Peyer's patch (tissue), 4 donors: ENCODE data around the gene SSH2. TPM values are rescaled to one million over a fixed set of nuclear protein-coding genes. Genes with fewer than 3 reads are reported as not detected.
"Not testable (repeated sequence)": the region's sequence is repeated elsewhere in the genome, so short reads cannot be mapped to it uniquely, and the experiment has no call there.

ENCODE experiments used
- DNase-seq, 3 donors: peaks; one replicate each; pipeline ENCODE4 v3.0.0-alpha.2; 2017 to 2019
- H3K27ac ChIP-seq, 4 donors: fragments of 200-600 bp; sonication (generic); one replicate each; pipeline ENCODE4 v1.5.1; 2016 to 2019
- H3K27me3 ChIP-seq, 2 donors: fragments of 200-600 bp; sonication (generic); one replicate each; pipeline ENCODE4 v1.5.1; 2019
- H3K36me3 ChIP-seq, 3 donors: fragments of 200-600 bp; sonication (generic); one replicate each; pipeline ENCODE4 v1.5.1; 2016 to 2019
- H3K4me1 ChIP-seq, 4 donors: fragments of 200-600 bp; sonication (generic); one replicate each; pipeline ENCODE4 v1.5.1; 2016 to 2019
- H3K4me3 ChIP-seq, 4 donors: fragments of 200-600 bp; sonication (generic); 1 replicate in 3 of 4; 2 replicates in 1 of 4; pipeline ENCODE4 v1.5.1; 2016 to 2019; ENCODE audit warnings: mild to moderate bottlenecking in 1 of 4
- H3K9me3 ChIP-seq, 4 donors: fragments of 200-600 bp; sonication (generic); one replicate each; pipeline ENCODE4 v1.5.1; 2016 to 2019; ENCODE audit warnings: mild to moderate bottlenecking in 1 of 4
- POLR2A ChIP-seq, 2 donors: fragments of 450-650 bp; IDR thresholded peaks; one replicate each; pipeline ENCODE4 v1.5.1; 2017; ENCODE audit warnings: antibody characterized with exemption in 2 of 2, mild to moderate bottlenecking in 2 of 2, moderate library complexity in 2 of 2
- total RNA-seq, 4 donors: library from RNA; depleted of rRNA; stranded (reverse); fragments of >200 nt; gene quantifications; one replicate each; pipeline ENCODE4 v1.1.0, GENCODE V29; 2016
- TF ChIP-seq, protein P1 (sequence below), 6 experiments: fragments of 450-650 bp in 4 of 6; fragments of 200-600 bp in 2 of 6; sonication (generic) in 1 of 6; IDR thresholded peaks; one replicate each; pipeline ENCODE4 v1.5.1; 2017 to 2019; ENCODE audit warnings: antibody characterized with exemption in 6 of 6, mild to moderate bottlenecking in 3 of 6, moderate library complexity in 1 of 6

SSH2 gene
- total RNA-seq, 4 donors from 2014 or later = 45.4 to 139 (median 58.2) TPM

DNA sequence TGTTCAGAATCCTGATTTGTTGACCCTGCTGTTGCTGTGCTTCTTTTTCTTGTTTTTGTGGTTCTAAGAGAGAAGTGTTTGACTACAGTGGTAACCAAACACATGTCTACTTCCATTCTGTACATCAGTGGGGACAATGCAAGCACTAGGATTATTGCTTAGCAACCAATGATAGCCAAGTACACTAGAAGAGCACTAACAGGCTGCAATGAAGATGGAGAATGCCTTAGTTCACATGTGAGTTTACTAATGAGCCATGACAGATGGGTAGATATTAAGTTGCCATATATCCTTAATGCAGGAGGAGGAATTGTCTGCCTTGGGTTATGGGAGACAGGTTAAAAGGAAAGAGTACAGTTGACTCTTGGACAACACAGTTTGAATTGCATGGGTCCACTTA is 19.7 kb upstream of the SSH2 start:
- TF ChIP-seq, protein P1, sequence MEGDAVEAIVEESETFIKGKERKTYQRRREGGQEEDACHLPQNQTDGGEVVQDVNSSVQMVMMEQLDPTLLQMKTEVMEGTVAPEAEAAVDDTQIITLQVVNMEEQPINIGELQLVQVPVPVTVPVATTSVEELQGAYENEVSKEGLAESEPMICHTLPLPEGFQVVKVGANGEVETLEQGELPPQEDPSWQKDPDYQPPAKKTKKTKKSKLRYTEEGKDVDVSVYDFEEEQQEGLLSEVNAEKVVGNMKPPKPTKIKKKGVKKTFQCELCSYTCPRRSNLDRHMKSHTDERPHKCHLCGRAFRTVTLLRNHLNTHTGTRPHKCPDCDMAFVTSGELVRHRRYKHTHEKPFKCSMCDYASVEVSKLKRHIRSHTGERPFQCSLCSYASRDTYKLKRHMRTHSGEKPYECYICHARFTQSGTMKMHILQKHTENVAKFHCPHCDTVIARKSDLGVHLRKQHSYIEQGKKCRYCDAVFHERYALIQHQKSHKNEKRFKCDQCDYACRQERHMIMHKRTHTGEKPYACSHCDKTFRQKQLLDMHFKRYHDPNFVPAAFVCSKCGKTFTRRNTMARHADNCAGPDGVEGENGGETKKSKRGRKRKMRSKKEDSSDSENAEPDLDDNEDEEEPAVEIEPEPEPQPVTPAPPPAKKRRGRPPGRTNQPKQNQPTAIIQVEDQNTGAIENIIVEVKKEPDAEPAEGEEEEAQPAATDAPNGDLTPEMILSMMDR (IDR thresholded peaks at IDR 0.05) = no peak
- no peak for TF ChIP-seq POLR2A (IDR thresholded peaks at IDR 0.05)
- Histone ChIP-seq H3K9me3 (peaks cover 0 to 7% (median 1%) of the 10 kb centered on the region in 4 donors), H3K27ac (no peak overlapping the region), H3K36me3 (no peaks in the 10 kb centered on the region), H3K27me3 (no peaks in the 10 kb centered on the region), H3K4me1 (no peaks in the 10 kb centered on the region), H3K4me3 (no peak overlapping the region)
- no peak for DNase-seq

DNA sequence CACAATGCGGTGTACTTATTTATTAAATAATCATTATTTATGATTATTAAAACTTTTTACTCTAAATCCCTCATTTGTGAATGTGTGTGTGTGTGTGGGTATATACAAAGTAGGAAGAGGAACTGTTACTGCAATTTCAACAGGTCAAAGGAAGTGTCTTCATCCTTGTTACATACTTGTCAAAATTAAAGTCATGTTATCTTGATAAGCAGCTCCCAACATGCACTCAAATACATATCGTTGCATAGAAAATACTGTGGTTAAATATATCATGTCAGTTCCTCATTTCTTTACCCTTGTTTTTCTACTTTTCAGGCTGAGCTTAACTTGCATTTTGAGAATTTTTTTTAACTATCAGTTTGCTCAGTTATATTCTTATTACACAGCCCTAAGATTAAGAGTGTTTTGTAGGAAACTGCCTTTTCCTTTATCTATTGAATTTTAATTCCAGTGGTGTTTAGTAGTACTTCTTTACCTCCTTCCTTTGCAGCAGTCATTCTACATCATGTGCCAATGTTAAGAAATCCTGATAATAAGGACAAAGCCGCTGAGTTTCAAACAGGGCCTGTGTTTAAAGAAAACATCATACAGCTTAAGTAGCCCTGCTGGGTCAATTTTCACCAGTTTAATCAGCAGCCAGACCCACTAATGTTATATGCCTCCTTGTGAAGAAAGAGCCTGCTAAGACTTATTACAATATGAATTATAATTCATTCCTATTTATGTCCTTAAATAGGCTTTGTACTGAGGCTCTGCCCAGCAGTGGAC is 18.6 kb upstream of the SSH2 start:
- Histone ChIP-seq H3K27ac (no peak overlapping the region), H3K4me1 (no peaks in the 10 kb centered on the region), H3K36me3 (no peaks in the 10 kb centered on the region), H3K4me3 (no peak overlapping the region), H3K27me3 (no peaks in the 10 kb centered on the region), H3K9me3 (no peaks in the 10 kb centered on the region)
- TF ChIP-seq, protein P1 (IDR thresholded peaks at IDR 0.05) = no peak
- TF ChIP-seq POLR2A (IDR thresholded peaks at IDR 0.05) = no peak
- DNase-seq = no peak

DNA sequence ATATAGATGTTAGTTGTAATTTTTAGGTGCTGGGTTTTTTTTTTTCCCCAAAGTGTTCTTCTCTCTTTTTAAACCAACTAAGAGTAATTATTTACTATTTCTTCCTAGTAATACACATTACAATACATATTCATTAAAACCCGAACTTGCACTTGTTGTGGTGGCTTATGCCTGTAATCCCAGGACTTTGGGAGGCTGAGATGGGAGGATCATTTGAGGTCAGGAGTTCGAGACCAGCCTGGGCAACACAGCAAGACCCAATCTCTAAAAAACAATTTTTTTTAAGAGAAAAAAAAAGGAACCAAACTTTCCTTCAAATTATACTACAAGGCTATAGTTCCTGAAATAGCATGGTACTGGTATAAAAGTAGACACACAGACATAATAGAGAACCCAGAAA is 15.3 kb upstream of the SSH2 start:
- Histone ChIP-seq H3K36me3 (no peaks in the 10 kb centered on the region), H3K9me3 (no peaks in the 10 kb centered on the region), H3K27ac (no peak overlapping the region), H3K4me3 (no peak overlapping the region), H3K4me1 (no peaks in the 10 kb centered on the region), H3K27me3 (no peaks in the 10 kb centered on the region)
- no peak for DNase-seq
- TF ChIP-seq, protein P1 (IDR thresholded peaks at IDR 0.05) = no peak
- TF ChIP-seq POLR2A (IDR thresholded peaks at IDR 0.05) = no peak

DNA sequence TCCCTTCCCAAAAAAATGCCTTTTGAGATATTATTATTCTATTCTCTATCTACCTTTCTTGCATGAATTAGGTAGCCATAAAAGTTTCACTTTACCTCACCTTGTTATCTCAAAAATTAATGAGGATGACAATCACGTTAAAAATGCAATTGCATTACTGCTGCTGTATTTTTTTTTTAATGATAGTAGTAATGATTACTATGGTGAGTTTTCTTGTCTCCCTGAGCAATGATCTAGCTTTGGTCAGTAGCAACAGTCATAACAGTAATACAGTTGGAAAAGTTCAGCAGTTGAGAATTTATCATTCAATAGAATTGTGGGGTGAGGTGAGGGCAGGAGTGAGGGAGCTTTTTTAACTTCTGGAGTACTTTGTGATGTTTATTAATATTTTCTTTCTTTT is 11.3 kb upstream of the SSH2 start, which contains the start of gene EFCAB5:
Gene EFCAB5, plus strand, starts transcription at position 301 of the 400 bp plus-strand sequence. CDS start 163 bp downstream, outside the sequence.
- no peaks in the 10 kb centered on the region for H3K36me3 ChIP-seq
- DNase-seq = no peak
- H3K27me3 ChIP-seq = no peaks in the 10 kb centered on the region
- no peaks in the 10 kb centered on the region for H3K4me1 ChIP-seq
- no peak within 1 kb of the TSS for H3K27ac ChIP-seq
- H3K4me3 ChIP-seq = no peak within 1 kb of the TSS
- TF ChIP-seq, protein P1 (IDR thresholded peaks at IDR 0.05) = no peak
- TF ChIP-seq POLR2A (IDR thresholded peaks at IDR 0.05) = no peak
- no peaks in the 10 kb centered on the region for H3K9me3 ChIP-seq

DNA sequence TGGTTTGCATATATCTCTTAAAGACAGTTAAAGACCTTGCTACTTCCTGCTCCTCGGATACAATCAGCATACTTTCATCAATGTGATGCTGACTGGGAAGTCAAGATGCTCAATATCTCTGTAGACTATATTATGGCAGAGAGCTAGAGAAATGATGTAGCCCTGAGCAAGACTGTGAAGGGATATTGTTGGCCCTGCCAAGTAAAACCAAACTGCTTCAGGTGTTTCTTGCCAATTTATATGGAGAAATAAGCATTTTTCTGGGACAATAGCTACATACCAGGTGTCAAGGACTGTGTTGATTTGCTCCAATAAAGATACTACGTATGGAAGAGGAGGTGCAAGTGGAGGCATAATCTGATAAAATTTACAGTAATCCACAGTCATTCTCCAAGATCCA is 6.7 kb upstream of the SSH2 start:
- H3K4me3 ChIP-seq = no peak overlapping the region
- no peak overlapping the region for H3K27ac ChIP-seq
- no peaks in the 10 kb centered on the region for H3K27me3 ChIP-seq
- no peaks in the 10 kb centered on the region for H3K9me3 ChIP-seq
- H3K36me3 ChIP-seq = no peaks in the 10 kb centered on the region
- peaks cover 0 to under 1% (median 0%) of the 10 kb centered on the region in 4 donors for H3K4me1 ChIP-seq
- TF ChIP-seq, protein P1 (IDR thresholded peaks at IDR 0.05) = no peak
- no peak for TF ChIP-seq POLR2A (IDR thresholded peaks at IDR 0.05)
- no peak for DNase-seq

DNA sequence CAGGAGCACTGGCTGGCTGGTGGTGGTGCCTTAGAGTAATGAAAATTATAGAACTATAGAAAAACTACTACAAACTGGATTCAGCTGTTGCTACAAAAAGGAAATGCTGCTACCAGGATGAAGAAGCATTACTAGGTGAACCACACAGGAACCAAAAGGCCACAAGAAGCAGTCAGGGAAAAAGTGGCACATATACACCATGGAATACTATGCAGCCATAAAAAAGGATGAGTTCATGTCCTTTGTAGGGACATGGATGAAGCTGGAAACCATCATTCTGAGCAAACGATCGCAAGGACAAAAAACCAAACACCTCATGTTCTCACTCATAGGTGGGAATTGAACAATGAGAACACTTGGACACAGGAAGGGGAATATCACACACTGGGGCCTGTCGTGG is 5.9 kb upstream of the SSH2 start:
- not testable (repeated sequence) for H3K27ac ChIP-seq, H3K9me3 ChIP-seq, H3K4me1 ChIP-seq, H3K36me3 ChIP-seq, H3K27me3 ChIP-seq, DNase-seq, H3K4me3 ChIP-seq
